Right lobe of liver (tissue), 6 donors: ENCODE results near the gene DDX49. TPM values are rescaled to one million over a fixed set of nuclear protein-coding genes. Genes with fewer than 3 reads are reported as not detected.
A peak's percentile ranks its signal among the peaks of the same experiment; 100 is the strongest.

Experiments
- ATAC-seq, 4 donors: fragments of 200-7000 bp; cut with Tn5 transposase; one replicate each; pipeline ENCODE4 v1.9.1; 2020; ENCODE audit warnings: mild to moderate bottlenecking in 4 of 4, moderate library complexity in 4 of 4
- DNase-seq, 3 donors: peaks; one replicate each; pipeline ENCODE4 v3.0.0-alpha.2; 2020
- H3K27ac ChIP-seq, 3 donors: fragments of 200-600 bp; one replicate each; pipeline ENCODE4 v1.8.0; 2022
- H3K27me3 ChIP-seq, 2 donors: fragments of 200-600 bp; one replicate each; pipeline ENCODE4 v1.8.0; 2022
- H3K36me3 ChIP-seq, 4 donors: fragments of 200-600 bp; sonication (generic) in 1 of 4; one replicate each; pipeline versions ENCODE4 v1.5.1 to v1.8.0; 2017 to 2022; ENCODE audit warnings: control low read depth in 1 of 4
- H3K4me1 ChIP-seq, 4 donors: fragments of 200-600 bp; sonication (generic) in 1 of 4; one replicate each; pipeline versions ENCODE4 v1.5.1 to v1.8.0; 2017 to 2022; ENCODE audit warnings: control low read depth in 1 of 4
- H3K4me3 ChIP-seq, 3 donors: fragments of 200-600 bp; one replicate each; pipeline ENCODE4 v1.8.0; 2022
- H3K9me3 ChIP-seq, 4 donors: fragments of 200-600 bp; sonication (generic) in 1 of 4; one replicate each; pipeline versions ENCODE4 v1.5.1 to v1.8.0; 2017 to 2022; ENCODE audit warnings: control low read depth in 1 of 4
- CTCF ChIP-seq, 4 donors: fragments of 200-600 bp in 3 of 4; fragments of 450-650 bp in 1 of 4; IDR thresholded peaks; one replicate each; pipeline versions ENCODE4 v1.5.1 to v1.8.0; 2016 to 2022; ENCODE audit warnings: antibody characterized with exemption in 4 of 4, mild to moderate bottlenecking in 2 of 4
- POLR2A ChIP-seq: fragments of 450-650 bp; IDR thresholded peaks from one replicate; pipeline ENCODE4 v1.6.1; 2017; ENCODE audit warnings: antibody characterized with exemption, mild to moderate bottlenecking
- WGBS: methylation state at CpG from one replicate; pipeline ENCODE4 v1.1.6; 2018; ENCODE audit warnings: low coverage, low lambda C conversion rate; ENCODE audit not compliant: insufficient coverage; ENCODE audit errors: missing lambda C conversion rate; 5-methylcytosine and 5-hydroxymethylcytosine counted together
- intact Hi-C, 2 donors: fragments of 100-400 bp; cut with DNase I; formaldehyde crosslinking; loops; one replicate each; pipeline versions ENCODE4 v1.11.2 to v1.14.1; 2022
- total RNA-seq, 6 experiments: library from RNA; depleted of rRNA in 2 of 6; stranded (reverse); fragments of >200 nt in 2 of 6; fragmentation: NEBNext Ultra II Directional in 3 of 6; extraction: Animal tissue kit (Norgen Biotek cat#: 25700) in 3 of 6; gene quantifications; one replicate each; pipeline versions ENCODE4 v1.1.0 to v1.2.4, GENCODE V29; 2016 to 2023
- donor health status: DM: no; HTN: yes; CAD: no.
- donor health status: DM: no; HTN: no; CAD: no.
- donor health status: DM: no; HTN: no; CAD: no.
- donor health status: DM: no; HTN: yes; CAD: no.
- donor health status: DM: no; HTN: yes; CAD: no.

The DDX49 gene
- total RNA-seq, 6 experiments from 2014 or later: 15.8 to 37.9 (median 18.5) TPM

GRCh38 chr19:18955042-18955441, 35.5 kb downstream of the DDX49 start:
- no peaks in the 10 kb centered on the region for H3K36me3 ChIP-seq
- H3K4me1 ChIP-seq: no peaks in the 10 kb centered on the region
- intact Hi-C loops: no loop called here
- TF ChIP-seq POLR2A (no peak), CTCF (IDR thresholded peaks at IDR 0.05) (no peak)
- no peaks in the 10 kb centered on the region for H3K27me3 ChIP-seq
- no peak overlapping the region for H3K4me3 ChIP-seq
- no peaks in the 10 kb centered on the region for H3K9me3 ChIP-seq
- DNase-seq (no peak), ATAC-seq (no peak)
- no peak overlapping the region for H3K27ac ChIP-seq
- WGBS: 87% methylated on average over 2 of the region's 2 CpGs

- DNase-seq: no peak
- intact Hi-C loops: no loop called here
- Histone ChIP-seq H3K27me3 (no peaks in the 10 kb centered on the region), H3K27ac (no peak overlapping the region), H3K9me3 (no peaks in the 10 kb centered on the region), H3K4me3 (no peak overlapping the region), H3K36me3 (no peaks in the 10 kb centered on the region), H3K4me1 (no peaks in the 10 kb centered on the region)
- TF ChIP-seq CTCF (IDR thresholded peaks at IDR 0.05) (no peak), POLR2A (no peak)
- 76% methylated on average over 3 of the region's 4 CpGs for WGBS
- ATAC-seq: no peak
These were observed 40.9 kb downstream of the DDX49 start for GRCh38 chr19:18960370-18960769.

GRCh38 chr19:18961767-18962620, 42.5 kb downstream of the DDX49 start:
- no peak overlapping the region for H3K4me3 ChIP-seq
- no peaks in the 10 kb centered on the region for H3K27me3 ChIP-seq
- DNase-seq (no peak), ATAC-seq (peak in 1 of 4 donors; percentile 18)
- no peaks in the 10 kb centered on the region for H3K36me3 ChIP-seq
- no peaks in the 10 kb centered on the region for H3K9me3 ChIP-seq
- H3K4me1 ChIP-seq: no peaks in the 10 kb centered on the region
- 29% methylated on average over 10 of the region's 26 CpGs for WGBS
- intact Hi-C loops: no loop called here
- no peak overlapping the region for H3K27ac ChIP-seq
- no peak for TF ChIP-seq POLR2A
- TF ChIP-seq CTCF (IDR thresholded peaks at IDR 0.05): no peak

GRCh38 chr19:18964121-18964520, 44.6 kb downstream of the DDX49 start:
- Histone ChIP-seq H3K36me3 (no peaks in the 10 kb centered on the region), H3K9me3 (no peaks in the 10 kb centered on the region), H3K4me1 (no peaks in the 10 kb centered on the region), H3K4me3 (no peak overlapping the region), H3K27ac (no peak overlapping the region), H3K27me3 (no peaks in the 10 kb centered on the region)
- no peak for TF ChIP-seq CTCF (IDR thresholded peaks at IDR 0.05)
- no peak for TF ChIP-seq POLR2A
- 81% methylated on average over 7 of the region's 9 CpGs for WGBS
- ATAC-seq (no peak), DNase-seq (no peak)
- intact Hi-C loops: no loop called here
